Measurements from ENCODE around the gene UTS2.

Gene UTS2

GRCh38 chr1:7839526-7839925, 13.3 kb downstream of the UTS2 start:
- Histone ChIP-seq H3K36me3 (ENCODE audit: insufficient read depth, low read length) (peaks cover 41% of the 10 kb centered on the region), H3K27me3 (ENCODE audit: insufficient read depth, low read length) (no peaks in the 10 kb centered on the region), H3K4me1 (ENCODE audit: insufficient read depth, low read length) (no peaks in the 10 kb centered on the region), H3K27ac (ENCODE audit: low read depth, low read length) (no peak overlapping the region), H3K9me3 (ENCODE audit: insufficient read depth, low read depth, low read length) (peaks cover 18% of the 10 kb centered on the region; the same call in 1 of the 2 replicates), H3K4me3 (ENCODE audit: low read length) (no peak overlapping the region), H3K9ac (ENCODE audit: low read depth, low read length) (no peak overlapping the region)
- 99% methylated on average over 3 of the region's 3 CpGs for WGBS

GRCh38 chr1:7838714-7839113, 14.2 kb downstream of the UTS2 start:
- WGBS, result 83% methylated on average over 1 of the region's 2 CpGs
- no peak overlapping the region for H3K27ac ChIP-seq (ENCODE audit: low read depth, low read length)
- no peaks in the 10 kb centered on the region for H3K27me3 ChIP-seq (ENCODE audit: insufficient read depth, low read length)
- H3K4me1 ChIP-seq (ENCODE audit: insufficient read depth, low read length), result no peaks in the 10 kb centered on the region
- H3K9me3 ChIP-seq (ENCODE audit: insufficient read depth, low read depth, low read length), result peaks cover 18% of the 10 kb centered on the region; the same call in 1 of the 2 replicates
- peaks cover 41% of the 10 kb centered on the region for H3K36me3 ChIP-seq (ENCODE audit: insufficient read depth, low read length)
- H3K9ac ChIP-seq (ENCODE audit: low read depth, low read length), result no peak overlapping the region
- H3K4me3 ChIP-seq (ENCODE audit: low read length), result no peak overlapping the region

GRCh38 chr1:7833035-7833434, 19.8 kb downstream of the UTS2 start:
- Histone ChIP-seq H3K36me3 (ENCODE audit: insufficient read depth, low read length) (peaks cover 40% of the 10 kb centered on the region), H3K27me3 (ENCODE audit: insufficient read depth, low read length) (no peaks in the 10 kb centered on the region), H3K27ac (ENCODE audit: low read depth, low read length) (no peak overlapping the region), H3K4me1 (ENCODE audit: insufficient read depth, low read length) (no peaks in the 10 kb centered on the region), H3K4me3 (ENCODE audit: low read length) (no peak overlapping the region), H3K9me3 (ENCODE audit: insufficient read depth, low read depth, low read length) (0 out of 2 replicates have a peak, but pooled peaks cover 4% of the 10 kb centered on the region), H3K9ac (ENCODE audit: low read depth, low read length) (no peak overlapping the region)

DNA sequence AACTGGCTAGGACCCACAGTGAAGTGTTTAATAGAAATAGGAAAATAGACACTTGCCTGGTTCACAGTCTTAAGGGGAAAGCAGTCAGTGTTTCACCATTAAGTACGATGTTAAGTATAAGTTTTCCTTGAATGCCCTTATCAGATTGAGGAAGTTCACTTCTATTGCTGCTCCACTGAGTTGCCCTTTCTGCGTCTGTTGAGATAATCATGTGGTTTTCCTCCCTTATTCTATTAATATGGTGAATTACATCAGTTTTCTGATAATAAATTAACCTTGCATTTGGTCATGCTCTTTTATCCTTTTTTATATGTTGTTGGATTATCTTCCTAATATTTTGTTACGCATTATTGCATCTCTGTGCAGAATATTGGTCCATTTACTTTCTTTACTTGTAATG, 21.4 kb downstream of the UTS2 start:
- WGBS, result 97% methylated on average over 2 of the region's 3 CpGs
- no peak overlapping the region for H3K27ac ChIP-seq (ENCODE audit: low read depth, low read length)

GRCh38 chr1:7827126-7827955, 25.5 kb downstream of the UTS2 start:
- H3K9ac ChIP-seq (ENCODE audit: low read depth, low read length), result no peak overlapping the region
- peaks cover 44% of the 10 kb centered on the region for H3K36me3 ChIP-seq (ENCODE audit: insufficient read depth, low read length)
- H3K9me3 ChIP-seq (ENCODE audit: insufficient read depth, low read depth, low read length), result no peaks in the 10 kb centered on the region
- H3K27ac ChIP-seq (ENCODE audit: low read depth, low read length), result no peak overlapping the region
- 94% methylated on average over 39 of the region's 39 CpGs for WGBS
- no peak overlapping the region for H3K4me3 ChIP-seq (ENCODE audit: low read length)
- H3K27me3 ChIP-seq (ENCODE audit: insufficient read depth, low read length), result no peaks in the 10 kb centered on the region; the same call in 1 of the 2 replicates
- no peaks in the 10 kb centered on the region for H3K4me1 ChIP-seq (ENCODE audit: insufficient read depth, low read length)

More for the DNA sequence above, 21.4 kb downstream of the UTS2 start:
- no peak overlapping the region for H3K4me3 ChIP-seq (ENCODE audit: low read length)
- H3K9me3 ChIP-seq (ENCODE audit: insufficient read depth, low read depth, low read length), result no peaks in the 10 kb centered on the region
- no peaks in the 10 kb centered on the region for H3K27me3 ChIP-seq (ENCODE audit: insufficient read depth, low read length)
- H3K4me1 ChIP-seq (ENCODE audit: insufficient read depth, low read length), result no peaks in the 10 kb centered on the region
- no peak overlapping the region for H3K9ac ChIP-seq (ENCODE audit: low read depth, low read length)
- H3K36me3 ChIP-seq (ENCODE audit: insufficient read depth, low read length), result peaks cover 39% of the 10 kb centered on the region

- Histone ChIP-seq H3K4me3 (ENCODE audit: low read length) (no peak overlapping the region), H3K27ac (ENCODE audit: low read depth, low read length) (no peak overlapping the region), H3K9ac (ENCODE audit: low read depth, low read length) (no peak overlapping the region), H3K27me3 (ENCODE audit: insufficient read depth, low read length) (no peaks in the 10 kb centered on the region; the same call in 1 of the 2 replicates), H3K9me3 (ENCODE audit: insufficient read depth, low read depth, low read length) (no peaks in the 10 kb centered on the region), H3K36me3 (ENCODE audit: insufficient read depth, low read length) (peaks cover 48% of the 10 kb centered on the region), H3K4me1 (ENCODE audit: insufficient read depth, low read length) (no peaks in the 10 kb centered on the region)
- 93% methylated on average over 6 of the region's 7 CpGs for WGBS
Measured at GRCh38 chr1:7826363-7826762, 26.5 kb downstream of the UTS2 start.

DNA sequence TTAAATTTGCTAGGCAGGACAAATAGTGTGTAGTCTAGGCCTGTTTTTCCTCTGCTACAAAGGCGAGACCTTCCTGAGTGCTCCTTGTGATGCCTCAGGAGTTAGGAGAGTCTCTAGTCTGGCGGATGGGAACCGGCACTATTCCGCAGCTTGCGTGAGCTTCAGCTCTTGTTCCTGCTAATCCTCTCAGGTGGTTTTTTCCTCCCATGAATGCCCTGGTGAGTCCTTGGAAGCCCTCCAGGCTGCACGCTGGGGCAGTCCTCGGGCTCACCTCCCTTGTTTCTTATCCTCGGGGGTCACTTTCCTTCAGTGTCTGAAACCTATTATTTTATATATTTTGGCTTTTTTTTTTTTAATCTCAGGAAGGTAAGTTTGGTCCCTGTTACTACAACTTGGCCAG, 28.2 kb downstream of the UTS2 start:
- Histone ChIP-seq H3K27ac (ENCODE audit: low read depth, low read length) (no peak overlapping the region), H3K9ac (ENCODE audit: low read depth, low read length) (no peak overlapping the region), H3K4me3 (ENCODE audit: low read length) (no peak overlapping the region), H3K9me3 (ENCODE audit: insufficient read depth, low read depth, low read length) (no peaks in the 10 kb centered on the region), H3K27me3 (ENCODE audit: insufficient read depth, low read length) (no peaks in the 10 kb centered on the region; the same call in 1 of the 2 replicates), H3K36me3 (ENCODE audit: insufficient read depth, low read length) (peaks cover 54% of the 10 kb centered on the region), H3K4me1 (ENCODE audit: insufficient read depth, low read length) (no peaks in the 10 kb centered on the region)
- WGBS, result 96% methylated on average over 7 of the region's 8 CpGs

DNA sequence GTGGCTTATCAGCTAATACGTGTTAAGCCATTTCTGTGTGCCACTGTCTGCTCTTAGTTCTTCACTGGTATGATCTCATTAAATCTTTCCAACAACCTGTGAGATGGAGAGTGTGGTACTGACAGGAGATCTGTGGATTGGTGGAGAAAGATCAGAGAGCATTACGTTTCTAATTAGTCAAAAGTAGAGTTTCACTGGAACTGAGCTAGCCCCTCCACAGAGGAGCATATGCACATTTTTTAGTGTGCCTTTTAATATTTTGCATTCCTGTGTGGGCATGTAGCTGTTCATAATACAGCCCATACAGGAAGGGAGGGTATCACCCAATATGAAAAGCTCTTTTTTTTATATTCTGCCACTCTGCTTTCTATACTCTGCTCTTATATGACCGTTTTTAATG, 31.6 kb downstream of the UTS2 start:
- H3K9ac ChIP-seq (ENCODE audit: low read depth, low read length), result no peak overlapping the region
- no peaks in the 10 kb centered on the region; the same call in 1 of the 2 replicates for H3K27me3 ChIP-seq (ENCODE audit: insufficient read depth, low read length)
- H3K4me3 ChIP-seq (ENCODE audit: low read length), result no peak overlapping the region
- H3K9me3 ChIP-seq (ENCODE audit: insufficient read depth, low read depth, low read length), result no peaks in the 10 kb centered on the region
- H3K36me3 ChIP-seq (ENCODE audit: insufficient read depth, low read length), result peaks cover 32% of the 10 kb centered on the region
- H3K4me1 ChIP-seq (ENCODE audit: insufficient read depth, low read length), result no peaks in the 10 kb centered on the region
- no peak overlapping the region for H3K27ac ChIP-seq (ENCODE audit: low read depth, low read length)
- WGBS, result 93% methylated on average over 2 of the region's 3 CpGs

GRCh38 chr1:7813677-7814373, 39.0 kb downstream of the UTS2 start:
- H3K4me1 ChIP-seq (ENCODE audit: insufficient read depth, low read length), result no peaks in the 10 kb centered on the region
- WGBS, result 77% methylated on average over 3 of the region's 3 CpGs
- no peak overlapping the region for H3K4me3 ChIP-seq (ENCODE audit: low read length)
- no peaks in the 10 kb centered on the region for H3K27me3 ChIP-seq (ENCODE audit: insufficient read depth, low read length)
- H3K36me3 ChIP-seq (ENCODE audit: insufficient read depth, low read length), result peaks cover 45% of the 10 kb centered on the region
- peaks cover 22% of the 10 kb centered on the region for H3K9me3 ChIP-seq (ENCODE audit: insufficient read depth, low read depth, low read length)
- no peak overlapping the region for H3K9ac ChIP-seq (ENCODE audit: low read depth, low read length)
- no peak overlapping the region for H3K27ac ChIP-seq (ENCODE audit: low read depth, low read length)

DNA sequence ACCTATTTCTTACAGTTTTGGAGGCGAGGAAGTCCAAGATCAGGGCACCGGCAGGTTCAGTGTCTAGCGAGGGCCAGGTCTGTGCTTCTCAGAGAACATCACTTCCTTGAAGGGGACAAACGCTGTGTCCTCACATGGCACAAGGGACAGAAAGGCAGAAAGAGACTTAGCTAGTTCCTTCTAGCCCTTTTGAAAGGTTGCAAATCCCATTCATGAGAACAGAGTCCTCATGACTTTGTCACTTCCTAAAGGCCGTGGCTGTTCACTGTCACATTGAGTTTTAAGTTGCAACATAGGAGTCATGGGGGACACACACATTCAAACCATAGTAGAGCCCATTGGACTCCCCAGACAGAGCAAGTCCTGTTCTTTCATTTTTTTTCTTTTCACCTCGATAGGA, 41.4 kb downstream of the UTS2 start:
- Histone ChIP-seq H3K27me3 (ENCODE audit: insufficient read depth, low read length) (no peaks in the 10 kb centered on the region), H3K4me1 (ENCODE audit: insufficient read depth, low read length) (no peaks in the 10 kb centered on the region), H3K27ac (ENCODE audit: low read depth, low read length) (no peak overlapping the region), H3K36me3 (ENCODE audit: insufficient read depth, low read length) (peaks cover 45% of the 10 kb centered on the region), H3K4me3 (ENCODE audit: low read length) (no peak overlapping the region), H3K9me3 (ENCODE audit: insufficient read depth, low read depth, low read length) (peaks cover 22% of the 10 kb centered on the region), H3K9ac (ENCODE audit: low read depth, low read length) (no peak overlapping the region)
- 94% methylated on average over 6 of the region's 6 CpGs for WGBS

DNA sequence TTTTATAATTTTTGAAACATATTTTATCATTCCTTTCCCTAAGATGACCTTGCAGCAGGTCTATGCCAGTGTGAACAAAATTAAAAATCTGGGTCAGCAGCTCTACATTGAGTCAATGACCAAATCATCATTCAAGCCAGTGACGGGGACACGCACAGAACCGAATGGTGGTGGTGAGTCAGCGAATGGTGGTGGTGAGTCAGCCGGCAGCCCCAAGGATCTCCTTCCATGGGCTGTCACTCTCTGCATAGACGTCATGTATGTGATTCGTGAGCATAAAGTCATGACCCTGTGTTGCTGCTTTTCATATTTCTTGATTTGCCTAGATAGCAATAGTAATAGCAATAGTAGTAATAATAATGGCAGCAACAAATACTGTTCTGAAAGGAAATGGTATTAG, 42.5 kb downstream of the UTS2 start:
- Histone ChIP-seq H3K9ac (ENCODE audit: low read depth, low read length) (no peak overlapping the region), H3K4me3 (ENCODE audit: low read length) (no peak overlapping the region), H3K27me3 (ENCODE audit: insufficient read depth, low read length) (no peaks in the 10 kb centered on the region), H3K9me3 (ENCODE audit: insufficient read depth, low read depth, low read length) (peaks cover 22% of the 10 kb centered on the region), H3K27ac (ENCODE audit: low read depth, low read length) (no peak overlapping the region), H3K4me1 (ENCODE audit: insufficient read depth, low read length) (no peaks in the 10 kb centered on the region), H3K36me3 (ENCODE audit: insufficient read depth, low read length) (peaks cover 54% of the 10 kb centered on the region)
- WGBS, result 94% methylated on average over 7 of the region's 7 CpGs

All from HUES64 (cell line).